Activated CD4-positive, alpha-beta T cell treated with anti-CD3 and anti-CD28 coated beads, Interleukin-2, amount 10 ng/mL, durations not matched to agents 24 days and 14 days (primary cell): ENCODE data around the gene SIGLEC11. TPM values are rescaled to one million over a fixed set of nuclear protein-coding genes. Genes with fewer than 3 reads are reported as not detected.
"Not testable (repeated sequence)": the region's sequence is repeated elsewhere in the genome, so short reads cannot be mapped to it uniquely, and the experiment has no call there.

Source experiments
- DNase-seq: peaks from one replicate; pipeline ENCODE4 v3.0.0; 2022
- H3K27ac Mint-ChIP-seq: one replicate; pipeline ENCODE4 v1.8.0; 2022; ENCODE audit warnings: mild to moderate bottlenecking, mixed read lengths
- H3K27me3 Mint-ChIP-seq: one replicate; pipeline ENCODE4 v1.8.0; 2022; ENCODE audit warnings: mixed read lengths
- H3K36me3 Mint-ChIP-seq: one replicate; pipeline ENCODE4 v1.8.0; 2022; ENCODE audit warnings: low read depth, mild to moderate bottlenecking, mixed read lengths
- H3K4me1 Mint-ChIP-seq: one replicate; pipeline ENCODE4 v1.8.0; 2021; ENCODE audit warnings: mixed read lengths
- H3K4me3 Mint-ChIP-seq: one replicate; pipeline ENCODE4 v1.8.0; 2022; ENCODE audit warnings: mild to moderate bottlenecking, moderate library complexity, mixed read lengths
- H3K9me3 Mint-ChIP-seq: one replicate; pipeline ENCODE4 v1.8.0; 2021; ENCODE audit warnings: mixed read lengths
- intact Hi-C: fragments of 100-400 bp; cut with micrococcal nuclease; formaldehyde crosslinking; loops from one replicate; pipeline ENCODE4 v1.15.1; 2023
- total RNA-seq: library from RNA; stranded (reverse); gene quantifications from 2 replicates; pipeline ENCODE4 v1.2.3, GENCODE V29; 2022

The SIGLEC11 gene, protein sequence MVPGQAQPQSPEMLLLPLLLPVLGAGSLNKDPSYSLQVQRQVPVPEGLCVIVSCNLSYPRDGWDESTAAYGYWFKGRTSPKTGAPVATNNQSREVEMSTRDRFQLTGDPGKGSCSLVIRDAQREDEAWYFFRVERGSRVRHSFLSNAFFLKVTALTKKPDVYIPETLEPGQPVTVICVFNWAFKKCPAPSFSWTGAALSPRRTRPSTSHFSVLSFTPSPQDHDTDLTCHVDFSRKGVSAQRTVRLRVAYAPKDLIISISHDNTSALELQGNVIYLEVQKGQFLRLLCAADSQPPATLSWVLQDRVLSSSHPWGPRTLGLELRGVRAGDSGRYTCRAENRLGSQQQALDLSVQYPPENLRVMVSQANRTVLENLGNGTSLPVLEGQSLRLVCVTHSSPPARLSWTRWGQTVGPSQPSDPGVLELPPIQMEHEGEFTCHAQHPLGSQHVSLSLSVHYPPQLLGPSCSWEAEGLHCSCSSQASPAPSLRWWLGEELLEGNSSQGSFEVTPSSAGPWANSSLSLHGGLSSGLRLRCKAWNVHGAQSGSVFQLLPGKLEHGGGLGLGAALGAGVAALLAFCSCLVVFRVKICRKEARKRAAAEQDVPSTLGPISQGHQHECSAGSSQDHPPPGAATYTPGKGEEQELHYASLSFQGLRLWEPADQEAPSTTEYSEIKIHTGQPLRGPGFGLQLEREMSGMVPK
- total RNA-seq, result not detected in 2 replicates

DNA sequence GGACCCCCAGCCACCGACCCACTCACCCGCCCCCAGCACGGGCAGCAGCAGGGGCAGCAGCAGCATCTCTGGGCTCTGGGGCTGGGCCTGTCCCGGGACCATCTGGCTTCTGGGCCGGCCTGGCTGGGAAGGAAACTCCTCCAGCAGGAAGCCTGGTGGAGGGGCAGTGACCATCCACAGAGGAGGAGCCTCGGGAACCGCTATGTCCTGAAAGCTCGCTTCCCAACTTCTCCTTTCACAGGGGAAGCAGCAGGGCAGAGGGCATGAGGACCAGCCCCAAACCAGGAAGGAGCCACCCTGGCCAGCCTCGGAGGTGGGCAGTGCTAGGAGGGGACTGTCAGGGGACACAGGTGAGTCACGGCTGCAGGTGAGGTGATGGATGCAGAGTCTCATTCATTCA lies at the start of gene SIGLEC11:
Gene SIGLEC11, minus strand, starts transcription at position 193 of the 400 bp plus-strand sequence. Its CDS starts 91 bp downstream, at position 102.
- H3K27ac Mint-ChIP-seq, H3K9me3 Mint-ChIP-seq, H3K27me3 Mint-ChIP-seq, H3K36me3 Mint-ChIP-seq, intact Hi-C loops, H3K4me1 Mint-ChIP-seq, H3K4me3 Mint-ChIP-seq, DNase-seq: not testable (repeated sequence)

DNA sequence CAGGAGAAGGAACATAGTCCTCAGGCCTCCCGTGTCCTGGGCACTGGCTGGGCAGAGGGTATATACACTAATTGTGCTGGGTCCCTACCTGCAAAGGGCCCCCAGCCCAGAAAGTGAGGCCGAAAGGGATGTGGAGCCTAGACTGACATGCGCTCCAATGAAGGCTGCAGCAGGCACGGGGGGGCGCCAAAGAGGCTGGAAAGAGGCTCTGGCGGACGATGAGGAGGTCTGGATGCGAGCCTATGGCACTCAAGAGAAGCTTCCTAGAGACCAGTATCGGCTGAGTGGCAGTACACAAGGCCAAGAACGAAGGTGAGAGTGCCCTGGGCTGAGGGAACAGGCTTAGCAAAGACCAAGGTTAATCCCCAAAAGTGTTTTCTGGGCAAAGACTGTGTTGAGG lies 47.6 kb upstream of the SIGLEC11 start:
- Mint-ChIP-seq H3K36me3 (peaks cover 52% of the 10 kb centered on the region), H3K4me3 (no peak overlapping the region), H3K27ac (no peak overlapping the region), H3K9me3 (no peaks in the 10 kb centered on the region), H3K4me1 (peaks cover 15% of the 10 kb centered on the region), H3K27me3 (no peaks in the 10 kb centered on the region)
- no peak for DNase-seq
- intact Hi-C loops, result no loop called here

DNA sequence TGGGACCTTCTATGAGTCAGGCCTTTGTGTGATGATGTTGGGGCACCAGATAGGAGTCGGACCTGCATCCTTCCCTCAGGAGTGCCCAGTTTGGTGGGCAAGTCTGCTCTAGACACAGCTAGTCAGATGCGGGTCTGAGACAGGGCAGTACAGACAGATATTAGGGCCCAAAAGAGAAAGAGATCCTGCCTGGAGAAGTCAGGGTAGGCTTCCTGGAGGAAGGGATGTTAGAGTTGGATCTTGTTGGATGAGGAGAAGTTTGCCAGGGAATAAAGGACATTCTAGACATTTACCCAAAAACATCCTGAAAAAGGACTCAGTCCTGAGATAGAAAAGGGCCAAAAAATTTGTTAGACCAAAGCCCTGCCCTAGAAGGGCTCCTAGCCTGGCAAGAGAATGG lies 47.0 kb upstream of the SIGLEC11 start:
- peaks cover 21% of the 10 kb centered on the region for H3K4me1 Mint-ChIP-seq
- no peak overlapping the region for H3K4me3 Mint-ChIP-seq
- DNase-seq, result no peak
- no peak overlapping the region for H3K27ac Mint-ChIP-seq
- peaks cover 52% of the 10 kb centered on the region for H3K36me3 Mint-ChIP-seq
- H3K27me3 Mint-ChIP-seq, result no peaks in the 10 kb centered on the region
- intact Hi-C loops, result no loop called here
- no peaks in the 10 kb centered on the region for H3K9me3 Mint-ChIP-seq

DNA sequence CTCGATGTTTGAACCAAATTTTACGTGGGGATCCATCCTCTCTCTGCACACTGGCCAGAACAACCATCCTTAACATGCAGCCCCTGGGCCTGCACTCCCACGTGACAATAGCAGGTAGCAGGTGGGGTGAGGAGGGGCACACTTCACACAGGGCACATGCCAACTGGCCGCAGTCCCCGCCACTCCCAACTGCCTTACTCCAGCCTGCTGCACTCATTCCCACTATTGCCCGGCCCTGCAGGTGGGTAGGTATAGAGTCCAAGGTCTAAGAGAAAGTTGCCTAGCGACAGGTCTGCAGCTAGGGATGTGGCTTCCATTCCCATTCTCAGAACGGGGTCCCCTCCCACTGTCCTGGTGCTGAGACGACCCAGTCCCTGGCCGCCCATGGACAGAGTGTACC lies 46.2 kb upstream of the SIGLEC11 start:
- H3K4me3 Mint-ChIP-seq, result no peak overlapping the region
- H3K9me3 Mint-ChIP-seq, result no peaks in the 10 kb centered on the region
- no peaks in the 10 kb centered on the region for H3K27me3 Mint-ChIP-seq
- no peak overlapping the region for H3K27ac Mint-ChIP-seq
- peaks cover 57% of the 10 kb centered on the region for H3K36me3 Mint-ChIP-seq
- intact Hi-C loops, result no loop called here
- no peak for DNase-seq
- peaks cover 26% of the 10 kb centered on the region for H3K4me1 Mint-ChIP-seq

DNA sequence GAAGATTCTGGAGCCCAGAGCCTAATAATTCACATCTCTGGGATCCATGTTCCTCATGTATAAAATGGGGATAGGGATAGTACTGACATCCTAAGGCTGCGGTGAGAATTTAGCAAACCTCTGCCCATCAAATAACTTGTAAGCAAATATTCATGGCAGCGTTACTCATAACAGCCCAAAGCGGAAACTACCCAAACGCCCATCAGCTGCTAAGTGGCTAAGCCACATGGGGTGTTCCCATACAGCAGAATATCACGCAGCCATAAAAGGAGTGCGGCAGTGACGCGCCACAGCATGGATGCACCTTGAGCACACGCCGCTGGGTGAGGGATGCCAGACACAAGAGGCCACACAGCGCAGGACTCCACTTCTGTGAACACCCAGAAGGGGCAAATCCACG lies 44.5 kb upstream of the SIGLEC11 start:
- DNase-seq, result no peak

DNA sequence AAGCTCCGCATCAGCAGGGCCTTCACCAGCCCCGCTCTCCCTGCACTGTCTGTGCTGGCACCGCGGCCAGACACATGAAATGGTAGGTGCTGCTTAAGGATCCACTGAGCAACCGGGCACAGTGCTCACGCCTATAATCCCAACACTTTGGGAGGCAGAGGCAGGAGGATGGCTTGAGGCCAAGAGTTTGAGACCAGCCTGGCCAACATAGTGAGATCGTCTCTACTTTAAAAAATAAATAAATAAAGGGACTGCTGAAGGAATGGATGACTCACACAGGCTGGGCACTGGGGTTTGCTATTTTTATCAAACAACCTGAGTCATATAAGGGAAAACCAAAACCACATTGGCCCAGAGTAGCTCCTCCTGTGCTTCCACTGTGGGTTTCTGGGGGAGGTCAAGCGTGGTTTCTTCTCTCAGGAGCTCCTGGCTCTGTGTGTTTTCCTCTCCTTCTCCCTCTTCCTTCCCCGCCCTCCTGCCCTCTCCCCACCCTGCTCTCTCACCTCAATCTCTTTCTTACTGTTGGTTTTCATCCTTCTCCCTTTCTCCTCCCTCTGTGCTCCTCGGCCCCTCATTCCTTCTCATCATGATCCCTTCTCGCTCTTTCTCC lies 42.9 kb upstream of the SIGLEC11 start:
- H3K4me1 Mint-ChIP-seq, result peaks cover 33% of the 10 kb centered on the region
- peak; percentile 72 for DNase-seq
- H3K27me3 Mint-ChIP-seq, result no peaks in the 10 kb centered on the region
- H3K27ac Mint-ChIP-seq, result peak overlapping the region; percentile 48
- peaks cover 74% of the 10 kb centered on the region for H3K36me3 Mint-ChIP-seq
- H3K4me3 Mint-ChIP-seq, result peak overlapping the region; percentile 68
- intact Hi-C loops, result loop anchor here (1.0 to 2.0 kb wide), 2 partner anchors 15 to 21 kb away; partner anchors contain the start of gene VRK3
- H3K9me3 Mint-ChIP-seq, result no peaks in the 10 kb centered on the region

More for the DNA sequence above, 44.5 kb upstream of the SIGLEC11 start:
- Mint-ChIP-seq H3K27ac (no peak overlapping the region), H3K9me3 (no peaks in the 10 kb centered on the region), H3K36me3 (peaks cover 67% of the 10 kb centered on the region), H3K4me3 (no peak overlapping the region), H3K27me3 (no peaks in the 10 kb centered on the region), H3K4me1 (peaks cover 30% of the 10 kb centered on the region)
- intact Hi-C loops, result loop anchor here (2.0 kb wide), 1 partner anchor 17 kb away; no protein-coding TSS in a partner anchor

DNA sequence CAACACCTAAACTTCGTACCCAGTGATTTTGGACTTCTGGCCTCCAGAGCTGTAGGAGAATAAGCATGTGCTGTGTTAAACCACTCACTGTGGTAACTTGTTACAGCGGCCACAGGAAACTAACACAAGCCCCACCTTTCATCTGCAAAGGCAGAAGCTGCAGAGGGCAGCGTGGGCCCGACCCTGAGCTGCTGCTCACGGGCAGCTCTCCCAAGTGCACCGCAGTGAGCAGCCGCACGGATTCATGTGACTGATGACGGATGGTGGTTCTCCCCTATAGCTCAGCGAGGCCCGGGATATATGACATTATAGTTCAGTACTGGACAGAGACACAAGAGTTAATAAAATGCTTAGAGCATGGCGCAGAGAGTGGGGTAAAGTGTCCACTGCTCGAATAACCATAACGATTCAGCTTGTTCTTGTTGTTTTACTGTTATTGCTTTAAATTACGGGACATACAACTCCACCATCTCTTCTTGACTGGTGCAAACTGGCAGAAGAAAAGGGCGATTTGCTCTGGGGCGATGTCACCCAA lies 42.3 kb upstream of the SIGLEC11 start:
- no peak overlapping the region for H3K27ac Mint-ChIP-seq
- no peak for DNase-seq
- peaks cover 71% of the 10 kb centered on the region for H3K36me3 Mint-ChIP-seq
- no peaks in the 10 kb centered on the region for H3K27me3 Mint-ChIP-seq
- intact Hi-C loops, result no loop called here
- peaks cover 33% of the 10 kb centered on the region for H3K4me1 Mint-ChIP-seq
- no peaks in the 10 kb centered on the region for H3K9me3 Mint-ChIP-seq
- peak overlapping the region; percentile 12 for H3K4me3 Mint-ChIP-seq

DNA sequence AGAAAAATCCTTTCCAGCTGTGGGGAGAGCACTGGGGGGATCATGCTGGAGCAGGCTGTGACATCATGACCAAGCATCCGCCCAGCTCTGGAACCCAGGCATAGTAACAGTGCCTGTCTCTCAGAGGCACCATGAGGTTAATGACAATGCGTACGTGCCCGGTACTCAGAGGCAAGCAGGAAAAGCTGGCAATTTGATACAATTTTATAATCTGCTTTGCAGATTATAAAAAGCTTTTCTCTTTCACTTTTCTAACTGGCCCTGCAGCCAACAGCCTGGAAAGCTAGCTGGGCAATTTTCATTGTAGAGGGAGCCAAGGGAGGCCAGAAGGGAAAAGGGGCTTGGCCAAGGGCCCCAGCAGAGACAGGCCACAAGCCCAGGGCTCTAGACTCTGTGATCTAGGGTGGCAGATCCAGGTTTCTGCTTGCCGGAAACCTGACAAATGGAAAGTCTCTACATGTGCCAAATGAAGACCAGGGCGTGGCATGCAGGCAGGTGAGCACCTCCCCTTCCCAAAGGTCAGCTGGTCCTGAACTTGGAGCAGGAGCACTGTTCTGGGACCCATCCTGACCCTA lies 41.5 kb upstream of the SIGLEC11 start:
- no peaks in the 10 kb centered on the region for H3K27me3 Mint-ChIP-seq
- no peak for DNase-seq
- intact Hi-C loops, result no loop called here
- H3K9me3 Mint-ChIP-seq, result no peaks in the 10 kb centered on the region
- peaks cover 70% of the 10 kb centered on the region for H3K36me3 Mint-ChIP-seq
- no peak overlapping the region for H3K27ac Mint-ChIP-seq
- H3K4me3 Mint-ChIP-seq, result no peak overlapping the region
- peaks cover 35% of the 10 kb centered on the region for H3K4me1 Mint-ChIP-seq

DNA sequence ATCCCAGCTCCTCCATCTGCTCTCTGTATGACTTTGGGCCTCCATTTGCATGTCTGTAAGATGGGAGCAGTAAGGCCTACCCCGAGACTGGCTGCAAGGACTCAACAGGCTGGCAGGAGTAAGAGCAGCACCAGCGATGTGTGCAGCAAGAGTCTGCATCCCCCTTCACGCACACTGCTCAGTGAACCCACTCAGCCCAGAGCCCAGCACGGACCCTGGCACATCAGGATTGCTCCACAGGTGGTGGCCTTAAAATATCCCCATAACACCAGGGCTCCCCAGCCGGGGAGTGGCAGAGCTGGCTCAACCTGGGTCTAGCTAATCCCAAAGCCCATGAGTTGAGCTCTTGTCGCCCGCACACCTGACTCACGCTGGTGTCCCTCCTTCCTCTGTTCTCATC lies 40.8 kb upstream of the SIGLEC11 start:
- no peak overlapping the region for H3K4me3 Mint-ChIP-seq
- H3K27me3 Mint-ChIP-seq, result no peaks in the 10 kb centered on the region
- no peak for DNase-seq
- H3K36me3 Mint-ChIP-seq, result peaks cover 65% of the 10 kb centered on the region
- intact Hi-C loops, result no loop called here
- H3K4me1 Mint-ChIP-seq, result peaks cover 35% of the 10 kb centered on the region
- no peak overlapping the region for H3K27ac Mint-ChIP-seq
- no peaks in the 10 kb centered on the region for H3K9me3 Mint-ChIP-seq

DNA sequence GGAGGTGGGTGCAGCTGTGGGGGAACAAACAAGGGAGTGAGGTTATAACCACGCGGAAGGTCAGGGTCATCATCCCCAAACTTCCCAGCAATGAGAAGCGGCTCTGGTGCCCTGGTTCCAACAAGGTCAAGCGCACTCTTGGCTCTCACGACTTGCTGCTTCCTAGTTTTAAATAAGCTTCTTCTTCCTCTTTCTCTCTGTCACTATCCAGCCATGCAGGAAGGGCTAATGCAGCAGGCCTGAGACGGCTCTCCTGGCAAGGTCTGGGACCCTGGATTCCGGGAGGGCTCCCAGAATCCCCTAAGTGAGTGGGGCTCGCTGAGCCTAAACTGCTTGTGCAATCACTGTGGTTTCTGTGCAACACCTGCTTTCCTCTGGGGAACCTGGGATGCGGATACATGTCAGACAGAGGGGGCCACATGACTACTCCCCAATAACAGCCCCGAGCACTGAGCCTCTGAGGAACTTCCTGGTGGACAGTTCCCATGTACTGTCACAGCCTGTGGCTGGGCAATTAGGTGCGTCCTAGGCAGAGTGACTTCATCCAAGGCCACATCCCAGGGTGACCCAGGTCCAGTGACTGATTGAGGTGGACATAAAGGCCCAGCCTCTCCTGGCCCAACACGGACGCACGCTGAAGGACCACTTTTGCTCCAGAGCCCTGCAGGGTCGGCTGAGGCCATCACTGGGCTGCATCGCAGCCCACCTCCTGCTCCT lies 40.0 kb upstream of the SIGLEC11 start:
- peaks cover 66% of the 10 kb centered on the region for H3K36me3 Mint-ChIP-seq
- intact Hi-C loops, result no loop called here
- no peaks in the 10 kb centered on the region for H3K9me3 Mint-ChIP-seq
- H3K27me3 Mint-ChIP-seq, result no peaks in the 10 kb centered on the region
- H3K4me1 Mint-ChIP-seq, result peaks cover 35% of the 10 kb centered on the region
- no peak overlapping the region for H3K27ac Mint-ChIP-seq
- no peak for DNase-seq
- no peak overlapping the region for H3K4me3 Mint-ChIP-seq

DNA sequence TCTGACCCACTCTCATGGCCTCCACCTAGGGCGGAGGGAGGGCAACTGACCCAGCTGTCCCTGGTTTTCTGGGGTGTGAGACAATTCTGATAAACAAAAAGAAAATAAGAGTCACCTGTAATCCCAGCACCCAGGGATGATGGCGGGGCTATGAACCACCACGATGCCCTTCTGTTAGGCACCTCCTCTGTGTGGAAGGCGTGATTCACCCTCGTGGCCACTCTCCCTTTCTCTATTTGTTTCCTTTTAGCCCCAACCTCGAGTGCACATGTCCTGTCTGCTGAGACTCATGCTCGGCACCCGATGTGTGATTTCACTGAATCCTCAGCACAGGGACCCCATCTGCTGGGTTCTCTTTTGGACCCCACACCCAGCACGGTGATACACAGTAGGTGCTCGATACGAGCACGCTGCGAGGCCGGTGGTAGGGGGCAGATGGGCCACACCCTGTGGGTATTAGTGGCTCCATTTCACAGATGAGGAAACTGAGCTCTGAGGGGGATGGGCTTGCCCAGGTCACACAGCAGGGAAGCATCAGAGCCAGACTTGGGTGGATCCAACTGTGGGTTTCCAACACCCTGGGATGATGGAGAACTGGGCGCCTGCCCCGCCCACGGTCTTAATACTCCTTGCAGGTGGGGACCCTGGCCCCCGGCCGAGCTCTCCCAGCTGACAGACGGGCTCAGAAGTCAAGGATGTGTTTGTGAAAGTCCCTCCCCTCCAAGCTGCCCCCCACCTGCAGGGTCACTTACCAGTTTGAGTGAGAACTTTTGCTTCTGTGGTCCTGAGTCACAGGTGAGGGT lies 39.3 kb upstream of the SIGLEC11 start:
- intact Hi-C loops, result no loop called here
- Mint-ChIP-seq H3K36me3 (peaks cover 65% of the 10 kb centered on the region), H3K9me3 (no peaks in the 10 kb centered on the region), H3K4me1 (peaks cover 32% of the 10 kb centered on the region), H3K27me3 (no peaks in the 10 kb centered on the region), H3K4me3 (no peak overlapping the region), H3K27ac (peak overlapping the region; percentile 12)
- no peak for DNase-seq

DNA sequence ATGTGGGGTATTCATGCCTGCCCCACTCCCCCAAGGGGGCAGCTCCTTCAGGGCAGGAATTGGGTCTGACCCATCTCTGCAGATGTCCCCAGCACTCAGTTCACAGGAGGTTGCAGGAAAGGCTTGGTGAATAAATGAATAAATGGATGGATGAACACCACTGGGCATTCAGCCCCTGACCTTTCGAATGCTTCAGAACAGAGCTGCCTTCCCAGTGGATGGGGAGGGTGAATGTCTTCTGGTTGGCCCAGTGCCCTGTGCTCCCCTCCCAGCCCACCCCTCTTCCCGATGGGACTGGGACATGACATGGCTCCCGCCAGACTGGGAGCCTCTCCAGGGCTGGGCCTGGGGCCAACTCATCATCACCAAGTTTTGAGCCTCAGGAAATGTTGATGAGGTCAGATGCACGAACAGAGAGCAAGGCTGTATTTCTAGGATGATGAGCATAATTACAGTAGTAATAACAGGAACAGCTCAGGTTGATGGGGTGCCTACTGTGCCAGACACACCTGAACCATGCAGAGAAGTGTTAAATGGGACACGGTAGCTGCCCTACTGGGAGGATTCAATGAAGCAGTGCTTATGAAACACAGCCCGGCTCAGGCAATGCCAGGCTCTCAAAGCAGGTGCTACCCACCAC lies 38.5 kb upstream of the SIGLEC11 start:
- Mint-ChIP-seq H3K36me3 (peaks cover 67% of the 10 kb centered on the region), H3K27me3 (no peaks in the 10 kb centered on the region), H3K9me3 (no peaks in the 10 kb centered on the region), H3K4me1 (peaks cover 28% of the 10 kb centered on the region), H3K4me3 (no peak overlapping the region), H3K27ac (no peak overlapping the region)
- no peak for DNase-seq
- intact Hi-C loops, result no loop called here
